HUES48 (cell line): Measurements from ENCODE around the gene ZNF346.

ENCODE experiments used
- H3K27ac ChIP-seq: one replicate; pipeline ENCODE4 v1.7.0; 2013; ENCODE audit warnings: low read depth, low read length, inconsistent platforms
- H3K27me3 ChIP-seq: 2 replicates; pipeline ENCODE4 v1.6.1; 2013; ENCODE audit warnings: mild to moderate bottlenecking, low read length; ENCODE audit not compliant: control insufficient read depth, insufficient read depth
- H3K36me3 ChIP-seq: 2 replicates; pipeline ENCODE4 v1.6.1; 2013; ENCODE audit warnings: low read length; ENCODE audit not compliant: control insufficient read depth, insufficient read depth
- H3K4me1 ChIP-seq: 2 replicates; pipeline ENCODE4 v1.6.1; 2013; ENCODE audit warnings: mild to moderate bottlenecking, low read length; ENCODE audit not compliant: control insufficient read depth, insufficient read depth
- H3K4me3 ChIP-seq: 2 replicates; pipeline ENCODE4 v1.5.1; 2013; ENCODE audit warnings: mild to moderate bottlenecking, low read depth, low read length
- H3K9ac ChIP-seq: 2 replicates; pipeline ENCODE4 v1.6.1; 2013; ENCODE audit warnings: mild to moderate bottlenecking, low read depth, low read length, moderate library complexity
- H3K9me3 ChIP-seq: 2 replicates; pipeline ENCODE4 v1.6.1; 2013; ENCODE audit warnings: low read length; ENCODE audit not compliant: control insufficient read depth, insufficient read depth

The ZNF346 gene

DNA sequence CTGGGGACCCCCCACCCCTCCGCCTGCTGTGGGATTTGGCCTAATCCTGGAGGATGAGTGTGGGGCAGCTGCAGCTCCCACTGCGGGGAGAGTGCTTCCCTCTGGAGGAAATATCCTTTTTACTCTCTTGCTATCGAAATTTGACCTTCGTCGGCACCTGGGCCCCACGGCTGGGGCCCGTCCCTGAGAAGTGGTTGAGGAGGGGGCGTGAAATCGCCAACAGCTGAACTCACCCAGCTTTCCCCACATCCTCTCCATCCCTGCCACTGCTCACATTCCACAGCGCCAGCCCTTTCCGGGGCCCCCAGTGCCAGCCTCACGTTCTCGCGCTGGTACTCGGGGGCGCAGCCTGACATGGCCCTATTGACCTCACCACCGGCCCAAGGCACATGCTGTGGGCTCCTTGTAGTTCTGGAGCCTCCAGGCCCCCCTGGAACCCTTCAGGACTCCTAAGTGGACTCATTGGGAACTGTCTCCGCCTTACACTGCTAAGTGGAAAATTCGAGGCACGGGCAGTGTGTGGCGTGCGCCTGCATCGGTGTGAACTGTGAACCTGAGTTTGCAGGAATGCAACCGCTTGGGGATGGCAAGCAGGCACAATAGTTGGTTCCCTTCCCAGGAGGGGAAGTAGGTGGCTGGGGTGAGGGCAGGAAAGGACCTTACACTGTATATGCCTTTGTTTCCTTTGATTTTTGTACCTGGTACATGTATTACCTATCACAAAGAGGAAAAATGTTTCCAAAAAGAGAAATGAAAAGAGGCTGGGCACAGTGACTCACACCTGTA, 83.4 kb downstream of the ZNF346 start:
- Histone ChIP-seq H3K27ac (no peak overlapping the region), H3K27me3 (no peaks in the 10 kb centered on the region), H3K36me3 (no peaks in the 10 kb centered on the region), H3K4me1 (no peaks in the 10 kb centered on the region), H3K9me3 (no peaks in the 10 kb centered on the region), H3K9ac (no peak overlapping the region), H3K4me3 (no peak overlapping the region)

DNA sequence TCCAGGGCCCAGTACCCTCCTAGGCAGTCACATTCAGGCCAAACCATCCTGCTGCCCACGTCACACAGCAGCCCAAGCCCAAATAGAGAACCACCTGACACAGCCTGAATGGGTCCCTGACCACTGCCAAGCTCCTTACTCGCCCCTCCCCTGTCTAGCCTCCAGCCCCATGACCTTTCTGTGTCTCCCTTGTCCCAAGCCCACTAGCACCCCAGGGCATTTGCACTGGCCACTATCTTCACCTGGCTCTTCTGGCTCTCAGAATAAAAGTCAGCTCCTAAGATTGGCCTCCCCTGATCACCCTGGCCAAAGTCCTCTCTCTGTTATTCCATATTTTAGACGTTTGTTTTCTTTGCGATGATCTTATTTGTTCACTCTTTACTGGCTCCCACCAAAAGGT, 84.7 kb downstream of the ZNF346 start:
- Histone ChIP-seq H3K4me1 (no peaks in the 10 kb centered on the region), H3K9me3 (no peaks in the 10 kb centered on the region), H3K36me3 (no peaks in the 10 kb centered on the region), H3K27ac (no peak overlapping the region), H3K4me3 (no peak overlapping the region), H3K9ac (no peak overlapping the region), H3K27me3 (no peaks in the 10 kb centered on the region)

DNA sequence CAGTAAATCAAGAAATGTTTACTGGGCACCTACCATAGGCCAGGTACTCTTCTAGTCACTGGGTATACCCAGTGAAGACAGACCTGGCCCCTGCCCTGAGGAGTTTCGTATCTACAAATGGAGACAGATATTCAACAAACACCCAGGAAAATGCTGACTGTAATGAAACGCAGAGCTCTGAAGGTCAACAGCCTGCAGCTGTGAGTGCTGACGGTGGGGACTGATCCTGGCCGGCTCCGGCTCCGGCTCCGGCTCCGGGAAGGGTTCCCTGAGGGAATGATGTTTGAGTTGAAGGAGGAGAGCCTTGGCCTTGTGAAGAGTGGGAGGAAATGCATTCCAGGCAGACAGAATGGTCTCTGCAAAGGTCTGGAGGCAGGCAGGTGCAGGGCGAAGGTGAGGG, 87.3 kb downstream of the ZNF346 start:
- H3K9me3 ChIP-seq: no peaks in the 10 kb centered on the region
- no peak overlapping the region for H3K9ac ChIP-seq
- no peak overlapping the region for H3K4me3 ChIP-seq
- no peaks in the 10 kb centered on the region for H3K36me3 ChIP-seq
- no peaks in the 10 kb centered on the region for H3K4me1 ChIP-seq
- no peaks in the 10 kb centered on the region for H3K27me3 ChIP-seq
- H3K27ac ChIP-seq: no peak overlapping the region

DNA sequence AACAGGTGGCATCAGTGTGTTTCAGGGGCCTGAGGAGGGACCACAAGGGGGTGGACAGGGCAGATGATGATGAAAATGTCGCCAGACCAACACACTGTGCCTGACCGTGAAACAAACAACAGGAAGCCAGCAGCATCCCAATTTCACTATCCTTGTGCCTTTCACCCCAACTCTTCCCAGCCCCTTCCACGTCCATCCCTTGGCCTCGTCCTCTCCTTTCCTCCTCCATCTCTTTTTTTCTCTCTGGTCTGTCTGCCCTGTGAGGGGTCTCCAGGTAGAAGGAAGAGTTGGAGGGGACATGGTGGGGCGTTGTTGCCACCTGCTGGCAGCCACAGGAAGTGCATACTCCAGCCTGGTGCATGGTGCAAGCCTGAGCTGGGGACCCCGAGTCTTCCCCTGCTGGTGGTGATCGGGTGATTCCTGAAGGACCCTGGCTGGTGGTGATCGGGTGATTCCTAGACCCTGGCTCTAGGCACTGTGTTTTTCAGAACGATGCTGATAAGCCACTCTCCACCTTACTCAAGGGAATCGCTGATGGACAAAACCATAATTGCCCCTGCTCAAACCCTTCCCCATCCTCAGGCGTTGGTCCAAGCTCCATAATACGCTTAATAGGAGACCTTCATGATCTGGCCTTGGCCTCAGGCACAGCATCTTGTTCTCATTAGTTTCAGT, 89.4 kb downstream of the ZNF346 start:
- no peak overlapping the region for H3K9ac ChIP-seq
- no peak overlapping the region for H3K4me3 ChIP-seq
- no peaks in the 10 kb centered on the region for H3K9me3 ChIP-seq
- H3K27me3 ChIP-seq: peaks cover 5% of the 10 kb centered on the region; the same call in 1 of the 2 replicates
- H3K4me1 ChIP-seq: no peaks in the 10 kb centered on the region
- no peak overlapping the region for H3K27ac ChIP-seq
- no peaks in the 10 kb centered on the region for H3K36me3 ChIP-seq

DNA sequence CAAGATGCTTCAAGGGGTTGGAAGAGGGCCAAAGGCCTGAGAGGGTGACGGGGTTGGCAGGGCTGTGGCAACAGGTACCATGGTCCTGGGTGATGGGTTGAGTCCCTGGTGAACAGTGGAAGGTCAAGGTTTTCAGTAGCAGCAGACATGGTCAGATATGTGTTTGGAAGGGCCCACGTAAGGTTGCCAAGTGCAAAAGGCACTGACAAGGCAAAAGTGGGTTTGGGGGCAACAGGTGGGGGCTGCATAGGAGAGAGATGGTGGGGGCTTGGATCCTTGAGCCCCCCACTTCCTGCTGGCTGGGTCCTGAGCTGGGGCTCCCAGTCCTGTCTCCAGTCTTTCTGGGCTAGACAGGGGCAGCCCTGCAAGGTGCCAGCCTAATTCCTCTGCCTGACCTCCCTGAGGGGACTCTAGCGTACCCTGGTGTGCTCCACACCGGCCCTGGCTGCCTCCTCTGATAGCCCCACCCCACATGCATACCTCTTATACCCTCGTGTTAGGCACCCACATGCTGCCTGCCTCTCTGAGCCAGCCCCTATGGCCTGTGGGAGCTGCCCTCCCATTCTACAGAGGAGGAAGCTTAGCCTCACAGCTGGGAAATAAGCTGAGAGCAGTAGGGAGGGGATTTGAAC, 90.2 kb downstream of the ZNF346 start:
- Histone ChIP-seq H3K27ac (no peak overlapping the region), H3K36me3 (no peaks in the 10 kb centered on the region), H3K4me3 (no peak overlapping the region), H3K27me3 (peaks cover 5% of the 10 kb centered on the region; the same call in 1 of the 2 replicates), H3K9me3 (no peaks in the 10 kb centered on the region), H3K9ac (no peak overlapping the region), H3K4me1 (no peaks in the 10 kb centered on the region)

DNA sequence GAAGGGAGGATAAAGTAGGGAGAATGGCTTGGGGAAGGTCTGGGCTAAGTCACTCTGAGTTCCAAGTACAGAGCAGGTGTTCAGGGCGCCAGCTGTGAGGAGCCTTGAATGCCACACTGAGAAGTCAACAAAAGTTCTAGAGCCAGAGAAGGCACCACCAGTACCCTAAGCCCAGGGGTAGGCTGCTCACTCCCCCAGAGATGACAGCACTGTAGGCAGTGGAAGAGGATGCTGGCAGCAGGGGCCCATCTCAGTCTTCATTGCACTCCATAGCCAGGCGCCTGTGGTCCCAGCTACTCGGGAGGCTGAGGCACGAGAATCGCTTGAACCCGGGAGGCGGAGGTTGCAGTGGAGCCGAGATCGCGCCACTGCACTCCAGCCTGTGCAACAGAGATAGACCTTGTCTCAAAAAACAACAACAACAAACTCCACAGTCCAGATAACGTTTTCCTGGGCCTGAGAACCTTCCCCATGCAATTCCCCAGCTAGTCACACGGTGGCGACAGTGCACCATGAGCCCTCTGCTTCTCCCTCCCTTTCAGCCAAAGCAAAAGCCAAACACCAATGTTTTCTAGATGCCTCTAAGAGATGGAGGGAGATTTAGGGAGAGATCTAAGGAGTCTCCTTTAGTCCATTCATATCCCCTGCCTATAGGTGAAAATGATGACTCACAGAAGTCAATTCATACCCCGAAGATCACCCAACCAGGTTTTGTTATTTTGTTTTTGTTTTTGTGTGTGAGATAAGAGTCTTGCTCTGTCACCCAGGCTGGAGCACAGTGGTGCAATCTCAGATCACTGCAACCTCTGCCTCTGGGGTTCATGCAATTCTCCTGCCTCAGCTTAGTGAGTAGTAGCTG, 91.3 kb downstream of the ZNF346 start:
- Histone ChIP-seq H3K27ac (no peak overlapping the region), H3K9ac (no peak overlapping the region), H3K36me3 (no peaks in the 10 kb centered on the region), H3K4me1 (no peaks in the 10 kb centered on the region), H3K4me3 (no peak overlapping the region), H3K9me3 (no peaks in the 10 kb centered on the region), H3K27me3 (peaks cover 5% of the 10 kb centered on the region; the same call in 1 of the 2 replicates)

DNA sequence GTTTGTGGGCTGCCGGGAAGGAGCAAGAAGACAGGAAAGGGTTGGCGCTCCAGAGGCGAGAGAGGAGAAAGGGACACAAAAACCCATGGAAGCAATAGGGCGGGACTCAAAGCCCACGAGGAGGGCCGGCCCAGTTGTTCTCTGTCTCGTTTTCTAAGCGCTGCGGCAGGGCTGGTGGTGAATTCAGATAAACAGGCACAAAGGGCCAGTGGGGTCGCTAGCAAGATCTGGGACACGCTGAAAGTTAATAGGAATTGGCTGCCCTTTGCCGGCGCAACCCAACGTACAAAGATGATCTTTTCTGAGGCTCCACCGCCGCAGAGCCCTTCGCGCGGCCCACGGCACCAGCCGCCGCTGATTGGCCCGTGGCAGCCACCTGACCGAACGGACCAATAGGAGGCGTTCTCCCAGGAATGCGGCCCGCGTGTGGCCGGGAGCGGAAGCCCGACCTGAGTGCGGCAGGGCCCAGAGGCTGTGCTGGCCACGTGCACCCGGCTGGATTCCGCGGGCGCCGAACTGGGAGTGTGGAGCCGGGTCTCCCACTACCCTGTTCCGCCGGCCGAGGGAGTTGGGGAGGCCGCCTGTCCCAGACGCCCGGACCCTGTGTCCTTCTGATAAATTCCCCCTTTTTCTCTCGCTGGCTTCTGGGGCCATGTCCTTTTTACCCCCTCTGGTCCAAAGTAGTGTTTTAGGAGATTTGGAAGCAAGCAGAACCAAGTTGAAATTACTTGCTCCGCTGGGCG, 94.3 kb downstream of the ZNF346 start:
- Histone ChIP-seq H3K27ac (no peak overlapping the region), H3K36me3 (no peaks in the 10 kb centered on the region), H3K9me3 (no peaks in the 10 kb centered on the region), H3K9ac (peak overlapping the region; percentile 5; the same call in 1 of the 2 replicates), H3K27me3 (peaks cover 5% of the 10 kb centered on the region; the same call in 1 of the 2 replicates), H3K4me1 (no peaks in the 10 kb centered on the region), H3K4me3 (no peak overlapping the region)

DNA sequence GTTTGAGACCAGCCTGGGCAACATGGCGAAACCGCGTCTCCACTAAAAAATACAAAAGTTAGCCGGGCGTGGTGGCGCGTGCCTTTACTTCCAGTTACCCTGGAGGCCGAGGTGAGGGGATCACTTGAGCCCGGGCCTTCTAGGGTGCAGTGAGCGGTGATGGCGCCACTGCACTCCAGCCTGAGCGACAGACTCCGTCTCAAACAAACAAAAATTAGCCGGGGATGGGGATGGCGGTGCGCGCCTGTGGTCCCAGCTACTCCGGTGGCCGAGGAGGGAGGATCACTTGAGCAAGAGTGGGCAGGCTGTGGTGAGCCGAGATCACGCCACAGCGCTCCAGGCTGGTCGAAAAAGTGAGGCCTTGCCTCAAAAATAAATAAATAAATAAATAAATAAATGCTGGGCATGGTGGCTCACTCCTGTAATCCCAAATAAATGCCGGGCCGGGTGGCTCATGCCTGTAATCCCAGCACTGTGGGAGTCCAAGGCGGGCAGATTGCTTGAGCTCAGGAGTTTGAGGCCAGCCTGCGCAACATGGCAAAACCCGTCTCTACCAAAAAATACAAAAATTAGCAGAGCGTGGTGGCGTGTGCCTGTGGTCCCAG, 95.0 kb downstream of the ZNF346 start:
- Histone ChIP-seq H3K27ac (no peak overlapping the region), H3K36me3 (no peaks in the 10 kb centered on the region), H3K4me3 (no peak overlapping the region), H3K9me3 (no peaks in the 10 kb centered on the region), H3K27me3 (peaks cover 5% of the 10 kb centered on the region; the same call in 1 of the 2 replicates), H3K4me1 (no peaks in the 10 kb centered on the region), H3K9ac (no peak overlapping the region)

DNA sequence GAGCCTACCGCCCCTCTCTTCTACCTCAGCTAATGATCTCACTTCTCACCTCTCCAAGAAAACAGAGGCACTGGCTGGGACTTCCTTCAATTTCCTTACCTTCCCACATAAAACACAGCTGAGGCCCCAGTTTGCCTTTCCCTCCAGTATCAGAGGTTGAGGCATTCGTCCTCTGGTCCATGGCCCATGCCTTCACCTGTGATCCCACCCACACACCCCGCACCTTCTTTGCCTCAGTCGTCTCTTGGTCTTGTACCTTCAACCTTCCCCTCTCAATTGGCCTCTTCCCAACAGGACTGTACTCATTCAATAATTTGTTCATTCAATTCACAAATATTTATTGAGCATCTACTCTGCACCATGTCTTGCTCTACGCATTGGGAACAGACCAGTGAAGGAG, 100.1 kb downstream of the ZNF346 start:
- H3K36me3 ChIP-seq: no peaks in the 10 kb centered on the region
- no peak overlapping the region for H3K4me3 ChIP-seq
- peaks cover 2% of the 10 kb centered on the region; the same call in 1 of the 2 replicates for H3K4me1 ChIP-seq
- H3K9ac ChIP-seq: no peak overlapping the region
- no peaks in the 10 kb centered on the region for H3K9me3 ChIP-seq
- H3K27ac ChIP-seq: no peak overlapping the region
- no peaks in the 10 kb centered on the region for H3K27me3 ChIP-seq
